HG02943 (cell line): ENCODE measurements around the gene IL22RA1.

Experiments used
- ATAC-seq: cut with Tn5 transposase; IDR thresholded peaks from one replicate; pipeline ENCODE4 v1.9.1; 2021; ENCODE audit warnings: mild to moderate bottlenecking, low read depth, moderate library complexity; ENCODE audit not compliant: unreplicated experiment

Gene IL22RA1

DNA sequence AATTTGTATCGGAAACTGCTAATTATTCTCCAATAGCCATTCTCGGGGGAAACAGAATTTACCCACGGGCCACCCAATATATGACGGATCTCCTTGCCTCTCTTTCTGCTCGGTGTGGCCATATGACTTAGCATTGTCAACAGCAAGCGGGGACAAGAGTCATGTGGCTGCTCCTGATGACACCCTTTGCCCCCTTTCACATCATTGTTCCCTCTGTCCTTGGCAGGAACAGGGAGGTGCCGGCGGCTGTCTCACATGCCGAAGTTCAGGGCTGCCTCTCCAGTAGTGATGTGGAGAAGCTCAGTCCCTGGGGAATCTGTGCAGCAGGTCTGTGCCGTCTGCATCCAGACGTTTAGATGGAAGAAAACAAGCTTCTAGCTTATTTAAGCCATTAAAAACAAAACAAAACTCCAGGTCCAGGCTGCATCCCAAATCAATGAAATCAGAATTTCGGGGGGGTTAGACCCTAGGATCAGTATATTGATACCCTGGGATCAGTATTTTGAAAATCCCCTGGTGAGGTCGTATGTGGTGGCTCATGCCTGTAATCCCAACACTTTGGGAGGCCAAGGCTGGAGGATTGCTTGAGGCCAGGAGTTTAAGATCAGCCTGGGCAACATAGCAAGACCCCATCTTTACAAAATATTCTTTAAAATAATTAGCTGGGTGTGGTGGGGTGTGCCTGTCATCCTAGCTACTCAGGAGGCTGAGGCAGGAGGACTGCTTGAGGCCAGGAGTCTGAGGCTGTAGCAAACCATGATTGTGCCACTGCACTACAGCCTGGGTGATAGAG lies 41.8 kb downstream of the IL22RA1 start:
- no peak for ATAC-seq

DNA sequence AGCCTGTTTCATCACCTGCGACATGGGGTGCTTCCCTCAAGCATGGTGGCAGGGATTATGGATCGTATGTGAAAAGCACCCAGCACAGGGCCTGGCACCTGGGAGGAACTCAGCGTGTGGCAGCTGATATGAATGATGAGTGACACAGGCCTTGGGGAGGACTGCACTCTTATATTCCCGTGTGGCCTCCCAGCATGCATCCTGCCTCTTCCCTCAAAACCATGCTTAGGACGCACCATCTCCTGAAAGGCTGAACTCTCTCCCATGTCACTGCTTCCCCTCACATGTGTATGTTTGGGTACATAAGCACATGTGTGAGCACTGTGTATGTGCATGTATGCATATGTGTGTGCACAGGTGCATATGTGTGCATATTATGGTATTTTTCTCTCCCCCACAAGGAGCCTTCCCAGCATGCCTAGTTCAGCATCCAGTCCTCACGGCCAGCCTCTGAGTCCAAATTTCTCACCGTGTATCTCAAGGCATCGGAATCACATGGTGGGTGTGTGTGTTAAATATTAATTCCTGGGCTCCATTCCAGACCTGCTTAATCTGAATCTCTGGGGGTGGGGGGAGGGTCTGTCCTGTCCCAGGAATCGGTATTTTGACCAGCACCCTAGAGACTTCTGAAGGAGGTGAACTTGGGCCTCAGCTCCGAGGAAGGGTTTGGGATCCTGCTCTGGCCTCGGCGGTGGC lies 43.8 kb downstream of the IL22RA1 start:
- ATAC-seq: no peak

DNA sequence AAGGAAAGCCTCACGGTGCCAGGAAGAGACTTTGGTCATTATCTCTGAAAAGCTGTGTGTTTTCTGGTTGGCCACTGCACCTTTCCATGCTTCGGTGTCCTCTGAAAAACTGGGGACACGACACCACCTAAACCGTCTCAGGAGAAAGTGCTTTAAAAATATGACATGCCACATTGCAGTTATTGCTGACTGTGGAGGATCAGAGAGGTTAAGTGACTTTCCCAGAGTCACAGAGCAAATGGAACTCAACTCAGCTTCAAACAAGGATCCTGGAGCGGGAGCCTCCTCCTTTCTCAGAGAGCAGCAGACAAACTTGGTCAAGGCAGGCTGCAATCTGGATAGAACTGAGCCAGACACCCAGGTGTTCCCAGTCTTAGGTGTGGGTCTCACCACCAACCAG lies 44.8 kb downstream of the IL22RA1 start:
- no peak for ATAC-seq

DNA sequence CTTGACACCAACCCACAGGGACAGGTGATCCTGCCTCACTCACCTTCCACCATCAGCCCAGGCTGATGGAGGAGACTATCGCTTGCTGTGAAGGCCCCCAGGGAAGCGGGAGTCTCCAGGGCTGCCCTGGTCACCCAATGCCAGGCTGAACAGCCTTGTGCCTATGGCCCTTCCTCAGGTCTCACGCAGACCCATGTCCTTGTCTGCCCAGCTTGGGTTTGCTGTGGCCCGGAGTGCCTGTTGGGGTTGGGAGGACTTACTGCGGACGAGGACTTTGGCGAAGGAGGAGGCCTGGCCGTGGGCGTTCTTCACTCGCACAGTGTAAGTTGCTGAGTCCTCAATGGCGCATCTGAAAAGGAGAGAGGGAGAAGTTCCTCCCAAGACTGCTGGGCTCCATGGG lies 45.3 kb downstream of the IL22RA1 start:
- no peak for ATAC-seq

DNA sequence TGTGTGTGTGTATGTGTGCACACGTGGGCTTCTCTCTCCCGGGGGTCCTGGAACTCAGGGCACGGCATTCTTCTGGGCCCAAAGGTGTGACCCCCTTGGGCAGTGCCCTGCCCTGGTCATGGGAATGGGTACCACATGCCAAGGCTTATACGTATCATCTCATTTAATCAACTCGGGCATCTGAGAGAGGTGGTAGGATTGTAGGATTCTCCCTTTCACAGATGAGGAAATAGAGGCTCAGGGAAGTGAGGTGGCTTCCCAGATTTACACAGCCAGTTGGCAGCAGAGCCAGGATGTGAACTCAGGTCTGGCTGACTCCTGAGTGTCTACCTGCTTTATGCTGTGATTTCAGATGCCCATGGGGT lies 46.2 kb downstream of the IL22RA1 start:
- ATAC-seq: no peak

DNA sequence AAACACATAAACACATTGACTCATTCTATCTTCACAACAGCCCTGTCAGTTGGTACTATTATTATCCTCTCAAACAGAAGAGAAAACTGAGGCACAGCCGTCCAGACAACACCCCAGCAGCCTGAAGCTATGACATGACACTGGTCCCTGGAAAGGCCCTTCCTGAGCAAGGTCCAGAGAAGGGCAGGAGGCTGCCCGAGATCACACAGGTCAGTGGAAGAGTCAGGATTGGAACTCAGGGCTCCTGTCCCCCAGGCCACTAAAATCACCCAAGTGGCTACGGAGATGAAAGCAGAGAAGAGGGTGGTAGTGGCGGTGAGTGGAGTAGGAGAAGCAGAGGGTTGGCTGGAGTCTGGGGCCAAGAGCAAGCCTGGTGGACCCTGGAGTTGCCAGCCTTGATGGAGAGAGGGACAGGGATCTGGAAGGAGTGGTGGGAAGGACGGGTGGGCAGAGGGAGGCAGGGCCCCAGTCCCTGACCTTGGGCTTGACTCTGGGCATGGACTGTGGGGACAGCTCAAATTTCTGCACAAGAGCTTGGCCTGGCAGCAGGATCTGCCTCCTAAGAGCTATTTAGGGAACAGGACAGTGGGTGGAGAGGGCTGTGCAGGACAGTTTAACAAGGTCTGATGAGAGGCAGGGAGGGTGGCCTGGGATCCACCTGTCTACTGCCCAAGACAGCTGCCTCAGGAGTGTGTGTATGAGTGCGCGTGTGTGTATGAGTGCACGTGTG lies 46.8 kb downstream of the IL22RA1 start:
- ATAC-seq: no peak

DNA sequence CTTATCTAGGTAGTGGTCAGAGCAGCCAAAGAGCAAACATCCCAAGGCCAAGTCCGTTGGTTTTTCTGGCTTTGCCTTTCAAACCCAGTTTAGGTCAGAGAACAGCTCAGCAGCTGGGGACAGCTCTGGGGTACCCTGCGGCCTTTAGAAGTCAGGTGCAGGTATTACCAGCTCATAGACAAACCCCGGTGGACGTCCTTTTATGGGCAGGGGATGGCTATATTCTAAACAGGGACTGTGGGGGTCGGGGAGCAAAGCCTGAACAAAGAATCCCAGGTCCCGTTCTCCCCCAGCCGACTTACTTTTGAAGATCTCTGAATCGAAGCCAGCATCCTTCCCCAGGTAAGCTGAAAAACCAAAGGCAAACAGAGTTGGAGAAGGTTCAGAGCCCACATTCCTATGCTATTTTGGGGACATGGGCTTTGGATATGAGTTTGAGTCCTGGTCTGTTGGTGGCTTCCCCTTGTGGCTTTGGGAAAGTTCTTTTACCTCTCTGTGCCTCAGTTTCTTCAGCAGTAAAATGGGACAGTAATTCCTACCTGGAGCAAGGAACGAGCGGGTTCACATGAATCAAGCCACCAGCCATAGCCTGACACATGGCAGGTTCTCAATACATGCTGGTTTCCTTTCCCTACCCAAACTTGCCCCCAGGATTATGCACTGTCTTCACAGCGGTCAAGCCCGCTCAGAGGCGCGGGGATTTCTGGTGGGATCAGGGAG lies 47.6 kb downstream of the IL22RA1 start:
- no peak for ATAC-seq

DNA sequence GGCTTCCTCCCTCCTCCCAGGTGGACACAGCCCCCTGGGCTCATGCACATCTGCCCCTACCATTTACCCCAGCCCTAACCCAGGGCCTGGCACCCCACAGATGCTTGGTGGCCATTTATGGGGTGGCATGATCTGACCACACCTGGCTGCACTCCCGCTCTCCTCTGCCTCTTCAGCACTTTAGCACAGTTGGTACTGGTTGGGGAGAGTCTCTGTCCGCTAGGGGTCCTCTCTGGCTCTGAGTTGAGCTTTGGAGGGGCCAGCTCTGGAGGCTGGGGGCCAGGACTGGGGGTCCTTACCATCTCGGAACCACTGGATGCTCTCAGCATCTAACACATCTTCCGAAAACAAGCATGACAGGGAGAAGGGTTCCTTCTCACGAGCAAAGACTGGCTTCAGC lies 48.4 kb downstream of the IL22RA1 start:
- no peak for ATAC-seq

DNA sequence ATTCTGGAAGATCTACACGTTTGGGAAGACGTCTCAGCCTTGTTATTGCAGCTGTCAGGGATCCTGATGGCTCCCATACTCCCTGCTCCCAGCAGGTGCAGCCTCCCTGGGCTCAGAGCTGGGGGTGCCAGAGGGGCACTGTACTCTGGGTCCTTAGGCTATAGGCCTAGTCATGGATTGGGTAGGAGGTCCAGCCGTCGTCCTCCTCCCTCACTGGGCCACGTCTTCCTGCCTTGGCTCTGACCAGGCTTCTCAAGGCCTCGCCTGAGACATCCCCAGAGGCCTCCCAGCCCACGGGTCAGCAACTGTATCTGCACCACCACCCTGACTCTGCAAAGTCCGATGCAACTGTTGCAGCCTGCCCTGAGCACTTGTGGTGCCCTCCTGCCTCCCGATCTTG lies 49.2 kb downstream of the IL22RA1 start:
- no peak for ATAC-seq

DNA sequence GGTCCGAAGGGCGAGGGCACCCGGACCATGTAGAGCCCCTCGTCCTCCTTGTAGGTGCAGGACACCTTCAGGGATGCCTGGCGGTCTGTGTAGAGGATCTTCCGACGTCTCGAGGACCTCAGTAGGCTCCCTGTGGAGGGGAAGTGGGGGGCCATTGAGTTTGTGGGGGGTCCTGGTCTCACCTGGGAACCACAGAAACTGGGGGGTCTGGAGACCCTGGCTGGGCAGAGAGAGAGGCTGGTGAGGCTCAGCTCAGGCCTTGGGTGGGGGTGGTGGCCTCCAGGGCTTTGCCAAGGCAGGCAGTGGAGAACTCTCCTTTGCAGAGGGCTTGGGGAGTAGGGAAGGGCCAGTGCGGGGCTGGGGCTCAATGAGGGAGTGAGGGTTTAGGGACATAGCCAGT lies 50.0 kb downstream of the IL22RA1 start:
- ATAC-seq: no peak

DNA sequence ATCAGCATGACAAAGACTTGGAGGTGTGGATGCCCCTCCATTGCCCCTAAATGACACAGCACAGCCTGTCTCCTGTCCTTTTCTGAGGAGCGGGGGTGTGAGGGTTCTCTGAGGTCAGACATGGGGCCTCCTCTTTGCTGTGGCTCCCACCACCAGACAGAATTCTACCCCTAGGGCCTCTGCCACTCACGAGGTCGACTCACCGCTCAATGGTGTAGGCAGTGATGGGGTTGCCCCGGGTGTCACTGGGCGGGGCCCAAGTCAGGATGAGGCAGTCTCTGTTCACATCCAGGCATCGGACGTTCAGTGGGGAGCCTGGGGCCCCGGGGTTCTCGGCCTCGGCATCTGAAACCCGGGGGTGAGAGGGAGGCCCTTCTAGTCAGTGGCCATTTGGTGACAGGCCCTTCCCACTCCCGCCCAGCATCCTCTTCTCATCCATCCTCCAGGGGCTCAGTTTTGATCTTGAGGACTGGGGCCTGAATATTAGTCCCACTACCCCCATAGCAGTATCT lies 50.9 kb downstream of the IL22RA1 start:
- no peak for ATAC-seq

DNA sequence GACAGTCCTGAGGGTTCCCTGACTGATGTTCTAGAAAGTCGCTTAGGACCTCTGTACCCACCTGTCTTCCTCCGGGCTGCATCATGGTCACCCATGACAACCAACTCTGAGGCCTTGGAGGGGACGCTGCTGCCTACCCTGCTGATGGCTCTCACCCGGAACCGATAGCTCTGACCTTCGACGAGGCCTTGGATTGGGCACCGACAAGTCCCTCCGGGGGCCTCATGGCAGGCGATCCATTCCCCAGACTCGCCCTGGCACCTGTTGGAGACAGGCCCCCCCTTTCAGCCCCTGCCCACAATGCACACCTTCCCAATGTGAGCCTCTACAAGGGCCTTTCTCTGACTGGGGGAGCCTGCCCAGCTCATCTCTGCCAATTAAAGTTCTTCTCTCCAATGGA lies 52.2 kb downstream of the IL22RA1 start:
- no peak for ATAC-seq

DNA sequence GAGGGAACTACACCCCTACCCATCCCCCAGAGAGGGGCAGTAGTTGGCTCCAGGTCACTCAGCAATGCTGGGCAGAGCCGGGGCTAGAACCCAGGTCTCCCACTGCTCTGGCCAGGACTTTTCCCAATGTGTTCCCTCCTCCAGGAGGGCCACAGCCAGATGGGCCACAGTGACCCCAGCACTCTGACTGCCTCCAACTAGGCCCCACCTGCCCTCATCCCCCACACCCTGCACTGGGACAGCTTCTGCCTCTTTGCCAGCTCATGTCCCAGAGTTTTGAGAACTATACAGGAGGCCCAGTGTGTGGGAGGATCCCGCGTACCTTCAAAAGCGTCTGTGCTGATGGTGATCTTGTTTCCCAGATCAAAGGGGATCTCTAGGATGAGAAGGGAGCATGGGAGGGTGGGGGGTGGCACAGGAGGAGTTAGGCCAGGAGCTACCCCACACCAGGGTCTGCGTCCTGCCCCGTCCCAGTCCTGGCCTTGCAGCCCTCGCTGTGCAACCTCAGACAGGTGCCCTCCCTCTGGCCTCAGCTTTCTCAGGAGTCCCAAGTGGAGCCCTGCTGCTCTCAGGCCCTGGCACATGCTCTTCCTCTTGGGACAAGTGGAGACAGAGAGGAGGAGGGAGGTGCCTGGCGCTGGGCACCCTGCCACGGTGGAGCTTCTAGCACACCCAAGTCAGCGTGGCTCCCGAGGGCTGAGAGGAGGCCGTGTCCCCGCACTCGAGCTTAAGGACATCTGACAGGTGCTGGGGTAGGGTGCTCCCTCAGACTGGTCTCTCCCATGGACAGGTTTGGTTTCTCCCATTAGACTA lies 53.0 kb downstream of the IL22RA1 start:
- no peak for ATAC-seq

DNA sequence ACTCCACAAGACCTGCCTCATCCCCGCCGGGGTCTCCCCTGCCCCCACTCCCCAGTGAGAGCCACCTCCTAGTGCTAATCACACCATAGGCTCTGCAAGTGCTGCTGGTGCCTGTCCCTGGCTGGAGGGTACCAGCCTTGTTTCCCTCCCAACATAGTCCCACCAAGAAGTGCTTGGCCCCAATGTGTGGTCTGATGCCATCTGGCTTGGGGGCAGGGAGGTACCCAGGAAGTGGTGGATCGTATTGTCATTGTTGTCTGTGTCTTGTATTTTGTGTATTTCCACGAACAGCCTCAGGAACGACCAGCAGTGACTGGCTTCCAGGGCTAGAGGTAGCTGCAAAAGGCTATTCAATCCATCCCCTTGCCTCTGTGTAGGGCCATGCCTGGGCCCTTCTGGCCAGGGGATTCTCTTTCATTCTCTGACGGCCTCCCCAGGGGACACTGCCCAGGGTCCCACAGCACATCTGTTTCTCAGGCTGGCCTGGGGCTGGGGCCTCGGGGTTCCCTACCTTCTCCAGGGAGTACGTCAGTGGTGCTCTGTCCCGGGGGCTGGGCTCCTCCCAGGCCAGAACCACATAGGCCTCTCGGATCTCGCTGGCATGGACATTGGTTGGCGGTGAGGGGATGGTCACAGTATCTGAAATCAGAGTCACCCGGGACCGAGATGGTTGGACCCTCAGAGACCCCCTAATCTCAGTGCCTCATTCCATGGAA lies 53.8 kb downstream of the IL22RA1 start:
- ATAC-seq: no peak

DNA sequence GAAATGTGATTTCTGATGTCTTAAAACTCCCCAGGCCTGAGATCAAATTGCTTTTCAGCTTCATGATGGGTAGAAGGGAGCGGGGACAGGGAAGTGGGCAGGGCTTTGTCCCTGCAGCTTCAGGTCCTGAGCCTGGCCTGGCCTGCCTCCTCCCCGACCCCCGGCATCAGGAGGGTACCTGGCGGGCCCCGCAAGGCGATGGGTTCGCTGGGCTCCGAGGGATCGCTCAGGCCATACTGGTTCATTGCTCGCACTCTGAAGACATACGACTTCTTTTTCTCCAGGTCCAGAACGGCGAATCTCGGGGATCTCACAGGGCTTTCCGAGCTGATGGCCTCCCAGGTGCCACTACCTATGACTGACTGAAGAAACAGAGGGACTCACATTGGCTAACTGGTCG lies 56.5 kb downstream of the IL22RA1 start:
- ATAC-seq: no peak

DNA sequence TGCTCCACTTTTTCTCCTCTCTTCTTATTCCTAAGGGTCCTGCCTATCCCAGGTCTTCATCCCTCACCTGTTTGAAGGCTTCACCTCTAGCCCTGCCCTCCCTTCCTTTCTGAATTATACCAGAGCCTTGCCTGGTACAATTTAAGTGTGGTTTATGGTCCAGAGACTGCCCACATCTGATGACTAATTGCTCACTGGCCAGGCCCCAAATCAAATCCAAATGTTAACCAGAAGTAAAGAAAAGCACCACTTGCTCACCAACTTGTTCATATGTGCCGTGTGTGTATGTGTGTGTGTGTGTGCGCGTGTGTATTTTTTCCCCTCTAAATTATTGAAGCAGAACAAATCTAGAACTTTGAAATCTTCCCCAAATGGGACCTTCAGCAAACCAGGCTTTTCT lies 57.4 kb downstream of the IL22RA1 start:
- no peak for ATAC-seq

DNA sequence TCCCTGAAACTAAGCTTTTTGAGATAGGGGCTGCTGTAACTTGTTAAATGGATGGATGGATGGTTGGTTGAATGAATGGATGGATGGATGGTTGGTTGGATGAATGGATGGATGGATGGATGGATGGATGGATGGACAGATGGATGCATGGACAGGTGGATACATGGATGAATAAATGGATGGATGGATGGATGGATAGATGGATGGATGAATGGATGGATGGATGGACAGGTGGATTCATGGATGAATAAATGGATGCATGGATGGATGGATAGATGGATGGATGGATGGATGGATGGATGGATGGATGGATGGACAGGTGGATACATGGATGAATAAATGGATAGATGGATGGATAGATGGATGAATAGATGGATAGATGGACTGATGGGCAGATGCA lies 57.9 kb downstream of the IL22RA1 start:
- no peak for ATAC-seq

DNA sequence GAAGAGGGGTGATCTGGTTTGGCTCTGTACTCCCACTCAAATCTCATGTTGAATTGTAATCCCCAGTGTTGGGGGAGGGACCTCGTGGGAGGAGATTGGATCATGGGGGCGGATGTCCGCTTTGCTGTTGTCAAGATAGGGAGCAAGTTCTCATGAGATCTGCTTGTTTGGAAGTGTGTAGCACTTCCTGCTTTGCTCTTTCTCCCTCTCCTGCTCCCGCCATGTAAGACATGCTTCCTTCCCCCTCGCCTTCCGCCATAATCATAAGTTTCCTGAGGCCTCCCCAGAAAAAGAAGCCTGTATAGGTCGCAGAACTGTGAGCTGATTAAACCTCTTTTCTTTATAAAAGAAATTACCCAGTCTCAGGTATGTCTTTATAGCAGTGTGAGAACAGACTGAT lies 58.9 kb downstream of the IL22RA1 start:
- no peak for ATAC-seq

DNA sequence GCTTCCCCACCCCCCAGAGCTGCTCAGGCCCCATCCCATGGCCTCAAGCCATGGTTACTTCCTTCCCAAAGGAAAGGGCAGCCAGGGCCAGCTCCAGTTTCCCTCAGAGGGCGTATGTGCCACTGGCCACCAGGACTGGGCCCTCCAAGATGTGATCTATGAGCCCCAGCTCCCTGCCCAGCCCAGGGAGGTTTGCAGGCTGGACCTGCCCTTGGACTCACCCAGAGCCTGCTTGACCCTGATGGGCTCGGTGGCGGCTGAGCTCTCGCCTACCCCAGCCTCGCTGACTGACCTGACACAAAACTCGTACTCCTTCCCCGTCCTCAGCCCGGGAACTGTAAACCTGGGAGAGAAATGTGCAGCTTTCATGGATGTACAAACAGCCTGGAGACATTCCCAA lies 60.6 kb downstream of the IL22RA1 start:
- ATAC-seq: no peak
